Smooth muscle cell (in vitro differentiated cells): ENCODE results near the gene RAB11FIP4. TPM values are rescaled to one million over a fixed set of nuclear protein-coding genes. Genes with fewer than 3 reads are reported as not detected.

ENCODE experiments used
- DNase-seq: peaks from one replicate; lab custom pipeline; 2025; ENCODE audit not compliant: unreplicated experiment; lab: John Stamatoyannopoulos, UW
- H2AFZ ChIP-seq: fragments of 200-600 bp; sonication (generic); 2 replicates; pipeline ENCODE4 v1.6.0; 2016; ENCODE audit warnings: antibody characterized with exemption, low read depth, mild to moderate bottlenecking
- H3F3A ChIP-seq: fragments of 200-600 bp; sonication (generic); 2 replicates; pipeline ENCODE4 v1.6.0; 2017; ENCODE audit warnings: antibody characterized with exemption, low read depth
- H3K27ac ChIP-seq: fragments of 200-600 bp; sonication (generic); 2 replicates; pipeline ENCODE4 v1.5.1; 2016; ENCODE audit warnings: low read depth, mild to moderate bottlenecking
- H3K27me3 ChIP-seq: fragments of 200-600 bp; sonication (generic); 2 replicates; pipeline ENCODE4 v1.6.1; 2016; ENCODE audit warnings: low read depth, mild to moderate bottlenecking
- H3K36me3 ChIP-seq: fragments of 200-600 bp; sonication (generic); 2 replicates; pipeline ENCODE4 v1.5.1; 2016; ENCODE audit warnings: low read depth
- H3K4me1 ChIP-seq: fragments of 200-600 bp; sonication (generic); 2 replicates; pipeline ENCODE4 v1.5.1; 2016; ENCODE audit warnings: low read depth
- H3K4me2 ChIP-seq: fragments of 200-600 bp; sonication (generic); 2 replicates; pipeline ENCODE4 v1.6.0; 2016; ENCODE audit warnings: mild to moderate bottlenecking
- H3K4me3 ChIP-seq: fragments of 200-600 bp; sonication (generic); 2 replicates; pipeline ENCODE4 v1.5.1; 2016; ENCODE audit warnings: mild to moderate bottlenecking
- H3K79me2 ChIP-seq: fragments of 200-600 bp; sonication (generic); 2 replicates; pipeline ENCODE4 v1.6.0; 2016; ENCODE audit warnings: low read depth, mild to moderate bottlenecking
- H3K9ac ChIP-seq: fragments of 200-600 bp; sonication (generic); 2 replicates; pipeline ENCODE4 v1.6.0; 2016; ENCODE audit warnings: low read depth
- H3K9me3 ChIP-seq: fragments of 200-600 bp; sonication (generic); replicated peaks from 2 replicates; pipeline ENCODE4 v1.5.1; 2016; ENCODE audit warnings: low read depth
- H4K20me1 ChIP-seq: fragments of 200-600 bp; sonication (generic); 2 replicates; pipeline ENCODE4 v1.6.0; 2016; ENCODE audit warnings: low read depth
- CTCF ChIP-seq: fragments of 200-600 bp; sonication (generic); IDR thresholded peaks from 2 replicates; pipeline ENCODE4 v1.5.1; 2017; ENCODE audit warnings: borderline replicate concordance, mild to moderate bottlenecking, antibody characterized with exemption; ENCODE audit not compliant: insufficient read depth, poor library complexity, severe bottlenecking
- WGBS: methylation state at CpG from one replicate; pipeline ENCODE4 v1.1.7; 2016; ENCODE audit warnings: low lambda C conversion rate; 5-methylcytosine and 5-hydroxymethylcytosine counted together
- polyA plus RNA-seq: library from polyadenylated mRNA; unstranded; fragments of >200 nt; fragmentation: Nextera tagmentation; extraction: Ambion mirVana; gene quantifications from 2 replicates; pipeline ENCODE4 v1.2.1, GENCODE V29; 2016
- total RNA-seq: library from RNA; depleted of rRNA; stranded (reverse); fragments of >200 nt; gene quantifications from 2 replicates; pipeline ENCODE4 v1.2.3, GENCODE V29; 2014

Gene RAB11FIP4
- total and polyA plus RNA-seq, 2 experiments from 2014 or later = 0.42 to 2.9 TPM

GRCh38 chr17:31493656-31494155, 102.2 kb downstream of the RAB11FIP4 start:
- Histone ChIP-seq H3K9ac (no peak overlapping the region), H3F3A (no peaks in the 10 kb centered on the region), H4K20me1 (peaks cover 23% of the 10 kb centered on the region), H3K27me3 (peaks cover 24% of the 10 kb centered on the region), H3K36me3 (no peaks in the 10 kb centered on the region), H3K4me3 (no peak overlapping the region), H2AFZ (no peak overlapping the region), H3K4me1 (peaks cover 11% of the 10 kb centered on the region), H3K79me2 (no peaks in the 10 kb centered on the region), H3K4me2 (no peak overlapping the region), H3K9me3 (no peaks in the 10 kb centered on the region), H3K27ac (no peak overlapping the region)
- DNase-seq = no peak
- 86% methylated on average over 9 of the region's 9 CpGs for WGBS
- no peak for TF ChIP-seq CTCF

GRCh38 chr17:31494259-31495021, 103.0 kb downstream of the RAB11FIP4 start:
- no peak for DNase-seq
- H3K4me1 ChIP-seq = peaks cover 14% of the 10 kb centered on the region
- WGBS = 78% methylated on average over 12 of the region's 12 CpGs
- peaks cover 24% of the 10 kb centered on the region for H4K20me1 ChIP-seq
- no peaks in the 10 kb centered on the region for H3K79me2 ChIP-seq
- no peak overlapping the region for H3K27ac ChIP-seq
- no peak for TF ChIP-seq CTCF
- H3K4me2 ChIP-seq = no peak overlapping the region
- H3F3A ChIP-seq = no peaks in the 10 kb centered on the region
- no peak overlapping the region for H3K4me3 ChIP-seq
- H2AFZ ChIP-seq = no peak overlapping the region
- H3K27me3 ChIP-seq = peaks cover 16% of the 10 kb centered on the region
- no peaks in the 10 kb centered on the region for H3K9me3 ChIP-seq
- H3K9ac ChIP-seq = no peak overlapping the region
- no peaks in the 10 kb centered on the region for H3K36me3 ChIP-seq

GRCh38 chr17:31495022-31495885, 103.8 kb downstream of the RAB11FIP4 start:
- H3K27me3 ChIP-seq = peaks cover 8% of the 10 kb centered on the region
- H3K27ac ChIP-seq = no peak overlapping the region
- 93% methylated on average over 10 of the region's 10 CpGs for WGBS

More at GRCh38 chr17:31495022-31495885, 103.8 kb downstream of the RAB11FIP4 start:
- no peak for DNase-seq
- Histone ChIP-seq H3K79me2 (no peaks in the 10 kb centered on the region), H3K4me2 (no peak overlapping the region), H3K36me3 (no peaks in the 10 kb centered on the region), H3K9ac (no peak overlapping the region), H3F3A (peaks cover 5% of the 10 kb centered on the region), H2AFZ (no peak overlapping the region), H3K4me1 (peaks cover 14% of the 10 kb centered on the region), H3K9me3 (no peaks in the 10 kb centered on the region), H4K20me1 (peaks cover 24% of the 10 kb centered on the region), H3K4me3 (no peak overlapping the region)
- TF ChIP-seq CTCF = no peak
